CD4-positive, alpha-beta T cell treated with Interleukin-4 for 4 hours (primary cell): ENCODE results near the gene FAM13A.

Source experiments
- DNase-seq: peaks from one replicate; pipeline ENCODE4 v3.0.0-alpha.2; 2020

FAM13A gene

DNA sequence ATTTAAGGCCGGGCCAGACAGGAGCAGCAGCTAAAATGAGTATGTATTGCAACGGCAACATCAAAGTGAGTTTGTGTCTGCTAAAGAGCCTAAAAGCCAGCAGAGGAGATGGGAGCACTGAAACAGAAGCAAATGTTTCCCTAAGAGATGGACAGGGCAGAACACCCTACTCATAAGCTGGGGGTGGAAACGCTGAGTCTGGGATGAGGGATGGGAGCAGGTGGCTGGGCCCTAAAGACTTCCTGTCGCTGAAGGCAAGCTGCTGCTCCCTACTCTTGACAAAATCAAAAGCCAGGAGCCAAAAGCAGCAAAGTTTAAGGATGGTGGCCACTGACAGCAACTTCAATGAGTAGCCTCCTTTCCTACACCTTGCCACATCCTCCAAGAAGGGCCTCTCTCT lies 318.8 kb downstream of the FAM13A start:
- DNase-seq = no peak

- no peak for DNase-seq
Measured at GRCh38 chr4:88737307-88737941, 319.6 kb downstream of the FAM13A start.

DNA sequence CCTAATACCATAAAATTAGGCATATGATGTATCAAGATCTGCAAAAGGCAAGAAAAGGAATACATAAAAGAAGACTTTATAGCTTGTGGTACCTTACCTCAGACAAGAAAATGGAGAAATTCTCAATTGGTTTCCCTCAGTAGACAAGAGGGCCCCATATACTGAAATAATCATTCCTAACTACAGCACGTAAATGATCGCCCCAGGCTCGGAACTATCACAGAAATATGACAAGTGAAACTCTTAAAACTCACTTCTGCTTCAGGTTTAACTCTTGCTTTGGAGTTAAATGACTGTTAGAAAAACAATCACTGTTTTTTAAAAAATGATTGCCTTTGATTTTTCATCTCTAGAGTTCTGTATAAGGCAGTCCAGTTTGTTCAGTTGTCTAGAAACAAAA lies 320.7 kb downstream of the FAM13A start:
- DNase-seq = no peak

- DNase-seq = no peak
Measured at GRCh38 chr4:88735564-88735963, 321.4 kb downstream of the FAM13A start.

DNA sequence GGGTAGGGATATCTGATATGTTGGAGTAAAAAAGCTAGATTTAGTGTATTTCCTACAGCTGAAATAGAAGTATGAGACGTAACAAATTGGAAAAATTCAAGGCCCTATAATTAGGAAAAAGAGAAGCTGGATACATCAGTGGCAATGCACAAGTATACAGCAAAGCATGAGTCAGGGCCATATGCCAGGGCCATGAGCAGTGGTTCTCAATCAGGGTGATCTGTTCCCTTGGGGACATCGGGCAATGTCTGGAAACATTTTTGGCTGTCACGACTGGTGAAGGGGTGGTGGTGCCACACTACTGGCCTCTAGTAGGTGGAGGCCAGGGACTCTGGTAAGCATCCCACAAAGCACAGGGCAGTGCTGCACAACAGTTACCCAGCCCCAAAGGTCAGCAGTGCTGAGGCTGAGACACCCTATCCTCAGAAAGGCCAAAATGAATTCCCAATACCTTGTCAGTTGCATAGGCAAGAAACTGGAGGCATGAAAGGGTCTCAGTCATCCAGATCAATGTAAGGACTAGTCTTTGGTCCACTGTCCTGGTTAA lies 322.5 kb downstream of the FAM13A start:
- DNase-seq = no peak

DNA sequence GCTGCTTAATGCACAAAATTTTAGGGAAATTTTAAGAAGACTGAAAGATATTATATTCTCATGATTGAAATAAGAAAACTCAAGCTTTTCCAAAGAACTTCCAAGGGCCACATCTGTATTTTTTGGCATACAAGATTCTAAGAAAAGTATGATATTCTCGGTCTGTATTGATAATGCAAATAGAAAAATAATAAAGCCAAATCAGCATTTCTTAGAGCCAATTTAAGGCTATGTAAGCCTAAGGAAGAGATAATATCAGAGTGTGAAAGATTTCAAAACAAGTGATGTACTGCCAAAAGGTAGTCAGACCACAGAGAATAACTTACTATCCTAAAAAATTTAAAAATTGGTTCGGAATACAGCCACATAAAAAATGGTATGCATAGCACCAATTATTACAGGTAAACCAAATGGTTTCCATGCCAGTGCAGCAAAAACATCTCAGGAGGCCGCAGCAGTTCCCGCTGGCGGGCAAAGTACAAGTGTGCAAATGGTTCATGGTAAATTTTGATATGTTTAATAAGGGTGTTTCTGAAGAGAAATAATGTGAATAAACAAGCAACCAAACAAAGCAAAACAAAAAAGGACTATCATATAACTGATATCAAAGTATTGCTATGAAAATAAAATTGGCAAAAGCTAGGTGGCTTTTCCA lies 324.1 kb downstream of the FAM13A start:
- DNase-seq = no peak

DNA sequence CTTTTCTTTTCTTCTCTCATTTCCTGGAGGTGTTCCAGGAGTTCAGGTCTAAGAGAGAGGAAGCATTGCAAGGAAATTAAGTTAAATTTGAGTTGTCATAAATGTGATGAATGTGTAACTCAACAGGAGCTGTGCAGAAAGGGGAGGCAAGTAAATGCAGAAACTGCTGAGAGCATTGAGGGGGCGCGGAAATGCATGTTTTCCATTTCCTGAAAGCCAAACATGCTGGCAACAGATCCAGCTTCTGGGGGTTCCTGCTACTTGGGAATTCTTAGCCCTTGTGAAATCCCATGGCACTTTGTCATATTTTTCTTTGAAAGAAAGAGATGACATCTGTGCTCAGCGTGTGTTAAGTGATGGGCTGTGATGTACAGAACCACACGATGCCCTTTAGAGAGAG lies 325.6 kb downstream of the FAM13A start:
- no peak for DNase-seq

DNA sequence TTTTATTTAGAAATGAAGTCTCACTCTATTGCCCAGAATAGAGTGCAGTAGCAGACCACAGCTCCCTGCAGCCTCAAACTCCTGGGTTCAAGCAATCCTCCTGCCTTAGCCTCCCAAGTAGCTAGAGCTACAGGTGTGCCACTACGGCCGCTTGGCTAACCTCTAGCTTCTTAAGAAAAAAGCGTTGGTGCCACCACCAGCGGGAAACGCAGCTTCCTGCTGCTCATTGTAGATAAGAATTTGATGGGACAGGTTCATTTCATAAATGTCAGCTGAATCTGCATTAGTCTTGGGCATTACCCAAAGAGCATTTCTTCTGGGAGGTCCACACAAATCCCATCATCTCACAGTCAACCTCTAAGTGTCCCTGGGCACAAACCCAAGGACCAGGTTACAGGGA lies 326.2 kb downstream of the FAM13A start:
- no peak for DNase-seq

GRCh38 chr4:88729146-88729760 lies 327.7 kb downstream of the FAM13A start:
- no peak for DNase-seq

DNA sequence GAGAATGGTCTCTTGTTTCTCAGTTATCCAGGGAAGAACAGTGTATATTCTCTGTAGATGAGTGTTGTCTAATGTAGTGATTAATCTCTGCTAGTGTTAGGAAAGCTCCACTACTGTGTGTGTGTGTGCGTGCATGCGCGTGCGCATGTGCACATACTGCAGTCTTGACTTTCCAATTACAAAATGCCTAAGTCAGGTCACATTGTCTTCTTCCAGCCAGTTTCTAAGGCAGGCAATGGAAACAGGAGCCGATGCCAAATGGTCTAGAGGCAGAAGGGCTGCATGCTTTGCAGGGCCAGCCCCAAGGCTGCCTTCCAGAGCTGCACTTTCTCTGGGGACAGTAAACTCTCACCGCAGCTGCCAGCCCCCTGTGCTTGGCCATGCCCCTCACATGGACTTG lies 328.8 kb downstream of the FAM13A start:
- no peak for DNase-seq

- DNase-seq = no peak
Measured at GRCh38 chr4:88725986-88726385, 331.0 kb downstream of the FAM13A start.

DNA sequence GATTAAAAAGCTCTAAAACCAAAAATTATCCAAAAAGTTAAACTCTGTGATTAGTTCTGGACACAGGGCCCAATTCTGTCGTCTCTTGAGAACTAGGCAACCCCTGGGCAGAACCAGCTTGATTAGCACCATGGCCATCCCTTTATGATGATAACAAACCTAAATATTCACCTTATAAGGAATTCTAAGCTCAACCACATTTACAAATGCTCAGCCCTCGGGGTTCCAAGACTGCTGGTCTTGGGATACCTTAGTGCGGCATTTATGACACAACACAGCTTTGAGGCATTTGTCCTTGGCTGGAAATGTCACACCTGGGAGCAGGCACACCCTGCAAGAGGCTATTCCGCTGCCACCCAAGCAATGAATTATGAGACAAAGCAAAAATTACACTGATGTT lies 331.8 kb downstream of the FAM13A start:
- no peak for DNase-seq

GRCh38 chr4:88724406-88724805 lies 332.6 kb downstream of the FAM13A start:
- DNase-seq = no peak

DNA sequence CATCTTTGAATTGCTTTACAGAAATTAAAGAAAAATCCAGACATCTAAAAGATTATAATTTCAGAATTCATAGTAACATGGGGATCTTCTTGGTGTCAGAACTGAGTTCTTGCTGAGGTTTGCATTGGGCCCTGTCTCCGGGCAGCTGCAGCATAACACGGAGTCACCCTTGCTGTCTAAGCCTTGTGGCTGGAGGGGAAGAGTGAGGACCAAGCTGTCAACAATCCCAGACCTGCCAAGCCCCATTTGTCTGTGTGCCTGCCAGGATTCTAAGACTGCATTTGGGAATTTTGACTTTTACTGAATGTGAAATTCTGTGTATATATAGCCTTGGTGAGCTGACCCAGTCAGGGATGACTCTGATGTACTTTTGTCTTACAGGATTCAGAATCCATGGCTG lies 334.2 kb downstream of the FAM13A start:
- no peak for DNase-seq

- DNase-seq = no peak
Measured at GRCh38 chr4:88722276-88722780, 334.7 kb downstream of the FAM13A start.

- no peak for DNase-seq
Measured at GRCh38 chr4:88720451-88721428, 336.2 kb downstream of the FAM13A start.

GRCh38 chr4:88719381-88719780 lies 337.6 kb downstream of the FAM13A start:
- no peak for DNase-seq

- no peak for DNase-seq
Measured at GRCh38 chr4:88718098-88718497, 338.9 kb downstream of the FAM13A start.

GRCh38 chr4:88713782-88714181 lies 343.2 kb downstream of the FAM13A start:
- DNase-seq = no peak

GRCh38 chr4:88709989-88710388 lies 347.0 kb downstream of the FAM13A start:
- no peak for DNase-seq

GRCh38 chr4:88706574-88706973 lies 350.4 kb downstream of the FAM13A start:
- no peak for DNase-seq

- no peak for DNase-seq
Measured at GRCh38 chr4:88705805-88706492, 351.0 kb downstream of the FAM13A start.
